Activated CD8-positive, alpha-beta memory T cell treated with anti-CD3 and anti-CD28 coated beads, Interleukin-2, amount 50 U/mL, for 48 hours (primary cell): ENCODE results near the gene IFITM10.
A peak's percentile ranks its signal among the peaks of the same experiment; 100 is the strongest.

Experiments
- DNase-seq: peaks from one replicate; pipeline ENCODE4 v3.0.0-alpha.2; 2020

The IFITM10 gene

DNA sequence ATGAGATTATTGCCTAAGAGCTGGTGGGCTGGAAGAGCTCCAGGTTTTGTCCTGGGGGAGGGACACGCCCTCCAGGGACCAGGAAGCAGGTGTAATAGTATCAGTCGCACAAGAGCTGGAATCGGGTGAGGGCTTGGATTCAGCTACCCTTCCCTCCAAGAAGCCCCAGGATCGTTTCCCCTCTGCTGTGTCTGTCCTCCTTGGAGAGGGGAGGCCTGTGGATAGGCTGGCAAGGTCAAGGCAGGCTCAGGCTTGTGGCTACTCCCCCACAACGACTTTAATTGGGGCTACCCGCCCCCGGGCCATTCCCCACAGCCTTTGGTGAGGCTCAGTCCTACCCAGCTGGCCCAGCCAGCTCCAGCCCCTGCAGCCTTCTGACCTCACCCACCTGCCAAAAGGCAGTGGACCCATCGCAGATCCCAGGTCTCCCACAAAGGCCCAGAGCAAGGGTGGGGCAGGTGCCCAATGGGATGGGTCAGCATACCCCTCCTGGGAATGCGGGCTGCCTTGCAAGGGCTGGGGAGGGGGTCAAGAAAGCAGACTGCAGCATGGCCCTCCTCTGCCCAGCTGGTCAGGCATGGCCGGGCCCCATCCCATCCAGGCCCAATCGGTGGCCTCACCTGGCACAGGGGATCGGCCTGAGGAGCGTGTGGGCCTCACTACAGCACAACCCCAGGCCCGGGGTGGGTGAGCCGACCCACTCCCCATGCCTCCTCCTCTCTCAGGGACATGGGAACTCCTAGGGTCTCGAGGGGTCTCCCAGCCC is 12.3 kb upstream of the IFITM10 start:
- DNase-seq = no peak

DNA sequence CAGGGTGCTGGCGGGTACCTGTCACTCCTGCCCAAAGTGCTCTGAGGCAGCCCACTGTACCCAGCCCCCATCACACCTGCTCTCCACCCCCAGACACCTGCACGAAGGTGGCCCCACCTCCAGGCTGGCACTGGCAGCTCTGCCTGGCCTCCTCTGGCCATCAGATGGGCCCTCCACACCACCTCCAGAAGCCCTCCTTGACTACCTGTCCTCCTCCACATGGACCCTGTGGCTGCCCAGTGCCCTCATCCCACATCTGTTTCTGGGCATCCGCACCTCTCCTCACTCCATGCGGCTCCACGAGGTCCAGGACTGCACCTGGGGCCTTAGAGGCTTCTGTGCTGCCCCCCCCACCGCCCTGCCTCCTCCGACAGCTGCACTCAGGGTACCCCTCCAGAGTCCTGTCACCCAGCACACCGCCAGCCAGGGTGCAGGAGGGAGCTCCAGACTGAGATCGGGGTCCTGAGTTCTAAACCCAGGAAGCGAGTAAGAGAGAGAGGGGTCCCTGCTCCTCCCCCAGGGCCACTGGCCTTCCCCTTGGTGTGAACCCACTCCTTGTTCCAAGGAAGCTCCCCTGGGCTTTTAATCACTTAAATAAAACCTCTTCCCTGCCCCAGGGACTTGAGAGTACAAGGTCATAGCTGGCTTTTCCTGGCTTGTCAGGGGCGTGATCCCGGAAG is 11.6 kb upstream of the IFITM10 start:
- no peak for DNase-seq

DNA sequence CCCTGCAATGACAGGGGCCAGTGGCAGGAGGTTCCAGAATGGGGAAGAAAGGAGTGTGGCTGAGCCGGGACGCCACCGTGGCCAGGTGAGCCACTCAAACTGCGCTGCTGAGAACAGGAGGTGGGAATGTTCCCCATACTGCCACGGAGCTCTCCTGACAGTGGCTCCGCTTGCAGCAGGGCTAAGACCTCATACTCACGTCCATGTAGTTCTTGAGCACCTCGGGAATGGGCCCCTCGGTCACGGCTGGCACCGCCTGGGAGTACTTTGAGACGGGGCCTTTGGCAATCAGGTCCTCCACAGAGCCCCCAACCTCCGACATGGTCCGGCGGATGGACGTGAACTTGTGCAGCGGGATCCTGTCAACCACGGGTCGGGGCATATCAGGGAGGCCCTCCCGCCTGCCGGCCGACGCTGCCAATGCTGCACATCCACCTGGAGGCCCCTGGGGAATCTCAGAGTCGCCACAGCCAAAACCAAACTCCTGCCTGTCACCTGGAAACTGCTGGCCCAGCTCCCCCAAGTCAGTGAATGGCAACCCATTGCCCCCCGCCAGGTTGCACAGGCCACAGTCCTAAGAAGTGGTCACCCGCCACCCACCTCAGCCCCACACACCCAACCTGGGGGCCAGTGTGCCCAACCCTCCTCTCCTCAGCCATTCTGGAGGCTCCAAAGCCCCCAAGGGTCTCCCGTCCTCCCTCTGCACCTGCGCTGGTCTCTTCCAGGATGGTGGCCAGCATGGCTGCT is 10.9 kb upstream of the IFITM10 start:
- DNase-seq = no peak

DNA sequence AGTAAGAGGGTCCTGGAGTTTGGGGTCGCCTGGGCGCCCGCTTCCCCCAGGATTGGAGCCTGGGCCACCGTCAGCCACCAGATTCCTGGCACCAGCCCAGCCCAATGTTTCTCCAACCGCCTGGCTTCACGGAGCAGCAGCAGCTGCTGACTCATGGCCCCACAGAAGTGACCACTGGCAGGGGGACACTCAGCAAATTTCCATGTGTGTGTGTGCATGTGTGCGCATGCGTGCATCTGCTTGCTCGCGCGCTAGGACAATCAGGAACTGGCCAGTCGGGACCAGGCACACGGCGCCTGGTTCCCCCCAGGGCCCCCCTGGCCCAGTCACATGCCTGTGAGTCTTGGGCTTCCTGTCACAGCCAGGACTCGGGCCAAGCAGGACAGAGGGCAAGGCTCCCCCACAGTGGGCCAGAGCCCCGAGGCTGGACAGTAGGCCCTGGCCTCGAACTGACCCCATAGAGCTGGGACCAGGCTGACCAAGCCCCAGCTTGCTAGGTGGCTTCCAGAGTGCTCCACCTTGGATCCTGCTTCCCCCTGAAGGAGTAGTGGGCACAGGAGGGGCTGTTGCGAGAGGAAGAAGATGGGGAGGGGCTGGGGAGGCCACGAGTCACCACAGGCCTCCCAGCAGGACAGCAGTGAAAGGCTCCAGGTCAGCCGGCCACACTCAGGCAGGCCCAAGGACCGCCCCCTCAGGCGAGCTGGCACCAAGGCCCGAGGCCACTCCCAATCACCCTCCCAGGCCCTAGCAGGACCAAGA is 10.1 kb upstream of the IFITM10 start:
- DNase-seq = no peak

DNA sequence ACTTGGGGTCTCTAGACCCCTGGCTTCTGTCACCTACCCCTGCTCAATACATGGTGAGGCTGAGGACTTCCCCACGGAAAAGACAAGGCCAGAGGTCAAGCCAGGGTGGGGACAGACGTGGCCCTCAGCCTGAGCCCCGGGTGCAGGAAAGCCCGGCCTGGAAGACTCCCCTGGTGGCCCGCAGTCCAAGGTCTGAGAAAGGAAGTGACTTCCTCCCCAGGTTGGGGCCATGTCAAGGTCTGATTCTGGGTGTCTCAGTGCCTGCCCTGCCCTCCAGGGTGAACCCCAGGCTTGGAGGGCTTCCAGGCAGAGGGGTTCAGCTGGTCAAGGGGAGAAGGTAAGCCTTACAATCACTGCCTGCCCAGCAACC is 9.4 kb upstream of the IFITM10 start:
- DNase-seq = no peak

DNA sequence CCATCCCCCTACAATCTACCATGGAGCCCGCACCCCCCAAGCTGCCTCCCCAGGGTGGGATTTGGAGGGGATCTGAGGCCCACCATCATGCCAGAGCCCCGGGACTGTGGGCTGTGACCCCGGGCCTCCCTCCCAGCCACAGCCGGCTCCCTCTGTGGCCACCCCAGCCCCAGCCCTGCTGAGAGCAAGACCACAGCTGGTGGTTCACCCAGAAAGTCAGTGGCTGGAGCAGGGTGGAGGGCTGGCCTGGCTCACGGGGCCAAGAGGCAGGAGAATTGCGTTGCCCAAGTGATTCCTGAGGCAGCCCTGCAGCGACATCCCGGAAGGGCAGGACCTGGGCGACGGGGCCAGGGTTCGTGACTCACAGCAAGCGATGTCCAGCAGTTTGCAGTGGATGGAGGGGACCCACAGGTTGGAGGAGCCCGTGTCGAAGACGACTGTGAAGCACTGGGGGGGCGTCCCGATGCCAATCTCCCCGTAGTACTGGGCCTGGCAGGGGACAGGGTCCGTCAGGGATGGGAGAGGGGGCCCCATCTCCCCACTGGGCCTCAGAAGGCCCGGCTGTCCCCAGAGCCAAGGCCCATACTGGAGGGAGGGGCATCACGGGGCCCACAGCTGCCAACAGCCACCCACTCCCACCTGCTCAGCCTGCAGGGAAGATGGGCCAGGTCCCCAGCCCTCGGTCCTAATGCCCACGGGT is 8.9 kb upstream of the IFITM10 start:
- no peak for DNase-seq

DNA sequence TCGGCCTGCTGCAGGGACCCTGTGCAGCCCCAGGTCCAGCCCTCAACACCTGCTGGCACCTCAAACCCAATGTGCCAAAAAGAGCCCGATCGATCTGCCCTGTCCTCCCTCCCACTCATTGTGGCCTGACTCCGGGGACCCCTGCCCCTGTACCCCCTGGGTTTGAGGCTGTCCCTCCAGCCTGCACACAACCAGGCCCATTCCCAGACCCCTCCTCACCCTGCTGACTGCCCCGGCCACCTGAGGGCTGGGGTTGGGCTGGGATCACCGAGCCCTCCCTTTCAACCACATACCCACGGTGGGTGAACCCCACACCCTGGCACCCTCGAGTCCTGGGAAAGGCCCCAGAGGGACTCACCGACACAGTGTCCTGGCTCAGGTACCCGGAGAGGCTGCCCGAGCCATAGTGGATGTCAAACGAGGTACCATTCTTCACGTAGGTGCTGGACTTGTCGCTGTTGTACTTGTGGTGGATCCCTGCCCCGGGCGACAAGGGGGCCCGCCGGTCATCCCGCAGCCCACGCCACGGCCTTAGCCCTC is 8.3 kb upstream of the IFITM10 start:
- DNase-seq = no peak

DNA sequence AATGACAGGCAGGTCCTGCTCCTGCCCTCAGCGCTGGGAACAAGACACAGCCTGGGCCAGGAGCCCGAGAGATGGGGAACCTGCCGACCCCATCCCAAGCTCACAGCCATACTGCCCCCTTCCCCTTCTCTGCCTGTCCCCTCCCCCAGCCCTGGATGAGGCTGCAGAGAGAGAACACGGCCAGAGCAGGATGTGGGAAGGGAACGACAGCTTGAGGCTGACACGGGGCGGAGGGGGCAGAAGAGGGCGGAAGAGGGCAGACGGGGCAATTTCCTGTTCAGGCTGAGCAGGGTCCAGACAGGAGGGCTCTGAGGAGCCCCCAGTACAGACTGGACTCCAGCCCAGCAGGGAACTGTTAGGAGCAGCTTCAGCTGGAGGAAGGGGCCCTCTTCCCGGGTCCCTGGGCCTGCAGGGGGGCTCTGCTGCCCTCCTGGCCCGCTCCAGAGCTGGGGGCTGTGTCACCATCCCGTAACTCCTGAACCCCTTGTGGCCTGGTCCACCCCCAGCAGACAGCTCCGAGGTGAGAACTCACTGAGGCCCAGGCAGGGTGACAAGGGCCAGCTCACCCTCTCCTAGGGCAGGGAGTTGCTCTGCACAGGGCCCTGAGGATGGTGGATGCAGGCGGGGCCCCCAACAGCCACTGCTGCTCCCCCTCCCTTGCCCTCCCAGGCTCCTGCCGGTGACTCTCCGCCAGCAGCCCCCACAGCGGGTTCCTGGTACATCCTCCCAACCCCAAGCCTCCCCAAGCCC is 7.6 kb upstream of the IFITM10 start:
- DNase-seq = peak; percentile 75

DNA sequence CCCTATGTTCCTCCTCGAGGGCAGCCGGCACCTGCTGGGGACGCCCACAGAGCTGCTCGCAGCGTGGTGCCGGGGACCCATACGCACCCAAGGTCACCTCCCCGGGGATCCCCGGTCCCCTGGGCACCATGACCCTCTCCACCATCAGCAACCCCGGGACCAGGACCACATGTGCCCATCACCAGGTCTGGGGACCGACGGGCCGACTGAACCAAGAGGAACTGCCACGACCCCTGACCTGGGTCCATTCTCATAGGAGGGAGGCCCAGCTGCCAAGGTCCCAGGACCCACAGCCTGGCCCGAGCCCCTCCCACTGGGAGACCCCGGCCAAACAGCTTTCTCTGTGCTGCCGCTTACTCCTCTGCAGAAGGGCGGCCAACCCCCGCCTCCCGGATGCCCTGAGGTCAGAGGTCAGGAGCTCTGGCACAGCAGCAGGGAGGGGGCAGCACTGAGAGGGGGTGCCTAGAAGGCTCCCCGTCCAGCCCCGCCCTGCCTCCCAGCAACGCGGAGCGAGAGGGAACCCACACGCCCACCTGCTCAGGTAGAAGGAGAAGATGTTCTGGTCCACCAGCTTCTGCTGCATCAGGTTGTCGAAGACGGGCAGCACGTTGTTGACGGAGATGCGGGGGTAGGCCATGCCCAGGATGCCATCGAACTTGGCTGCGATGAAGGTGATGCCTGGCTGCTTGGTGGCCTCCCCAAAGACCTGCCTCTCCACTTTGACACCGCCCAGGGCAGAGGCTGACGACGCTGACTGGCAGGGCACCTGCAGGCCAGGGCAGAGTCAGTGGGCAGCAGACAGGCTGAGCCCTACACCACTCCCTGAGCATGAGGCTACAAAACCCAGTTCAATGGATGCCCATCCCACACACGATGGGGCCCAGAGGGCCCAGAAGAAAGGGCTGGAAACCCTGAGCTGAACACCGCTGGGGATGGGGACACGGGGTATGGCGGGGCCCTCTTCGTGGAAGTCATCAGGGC is 6.7 kb upstream of the IFITM10 start:
- no peak for DNase-seq

DNA sequence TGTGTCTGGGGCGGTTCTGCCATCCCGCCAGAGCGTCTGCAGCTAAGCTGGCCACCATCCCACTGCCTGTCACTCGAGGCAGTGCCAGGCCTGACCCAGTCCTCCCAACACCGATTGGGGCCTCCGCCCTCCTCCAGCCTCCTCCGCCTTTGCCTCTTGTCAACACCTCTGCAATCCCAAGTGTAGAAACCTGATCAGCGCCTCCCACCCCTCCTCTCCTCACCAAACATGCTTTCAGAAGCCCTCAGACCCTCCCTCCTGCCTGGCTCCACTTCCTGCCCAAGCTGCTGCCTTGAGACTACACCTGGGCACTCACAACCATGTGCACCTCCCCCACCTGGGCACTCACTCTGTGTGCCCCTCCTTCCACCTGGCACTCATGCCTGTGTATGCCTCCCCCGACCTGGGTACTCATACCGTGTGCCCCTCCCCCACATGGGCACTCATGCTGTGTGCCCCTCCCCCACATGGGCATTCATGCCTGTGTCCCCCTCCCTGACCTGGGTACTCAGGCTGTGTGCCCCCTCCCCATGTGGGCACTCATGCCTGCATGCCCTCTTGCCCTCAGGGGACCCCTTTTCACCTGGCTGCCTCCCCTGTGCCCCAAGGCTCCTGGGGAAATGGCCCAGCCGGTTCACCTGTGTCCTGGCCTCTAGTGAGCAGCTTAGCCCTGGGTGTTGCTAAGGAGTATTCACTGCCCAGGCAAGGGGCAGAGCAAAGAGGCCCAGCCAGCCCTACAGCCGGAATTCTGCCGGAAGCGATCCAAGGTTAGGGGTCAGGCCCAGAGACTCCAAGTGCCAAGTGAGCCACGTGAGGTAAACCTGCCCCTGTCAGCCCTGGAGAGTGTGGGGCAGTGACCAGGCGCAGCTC is 5.5 kb upstream of the IFITM10 start:
- DNase-seq = no peak

DNA sequence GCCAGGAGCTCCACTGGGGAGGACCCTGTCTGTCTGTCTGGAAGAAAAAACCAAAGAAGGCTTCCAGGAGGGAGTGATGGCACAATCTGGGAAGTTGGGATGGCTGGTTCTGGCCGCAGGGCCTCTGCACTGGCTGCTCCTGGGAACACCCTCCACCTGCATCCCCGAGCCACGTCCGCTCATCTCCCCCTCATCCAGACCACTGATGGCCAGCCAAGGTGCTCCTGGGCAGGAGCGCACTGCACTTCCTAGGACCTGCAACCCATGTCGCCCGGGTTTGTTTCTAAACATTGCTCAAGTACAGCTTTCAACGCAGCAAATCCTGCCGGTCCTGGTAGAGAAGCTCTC is 4.9 kb upstream of the IFITM10 start:
- no peak for DNase-seq

DNA sequence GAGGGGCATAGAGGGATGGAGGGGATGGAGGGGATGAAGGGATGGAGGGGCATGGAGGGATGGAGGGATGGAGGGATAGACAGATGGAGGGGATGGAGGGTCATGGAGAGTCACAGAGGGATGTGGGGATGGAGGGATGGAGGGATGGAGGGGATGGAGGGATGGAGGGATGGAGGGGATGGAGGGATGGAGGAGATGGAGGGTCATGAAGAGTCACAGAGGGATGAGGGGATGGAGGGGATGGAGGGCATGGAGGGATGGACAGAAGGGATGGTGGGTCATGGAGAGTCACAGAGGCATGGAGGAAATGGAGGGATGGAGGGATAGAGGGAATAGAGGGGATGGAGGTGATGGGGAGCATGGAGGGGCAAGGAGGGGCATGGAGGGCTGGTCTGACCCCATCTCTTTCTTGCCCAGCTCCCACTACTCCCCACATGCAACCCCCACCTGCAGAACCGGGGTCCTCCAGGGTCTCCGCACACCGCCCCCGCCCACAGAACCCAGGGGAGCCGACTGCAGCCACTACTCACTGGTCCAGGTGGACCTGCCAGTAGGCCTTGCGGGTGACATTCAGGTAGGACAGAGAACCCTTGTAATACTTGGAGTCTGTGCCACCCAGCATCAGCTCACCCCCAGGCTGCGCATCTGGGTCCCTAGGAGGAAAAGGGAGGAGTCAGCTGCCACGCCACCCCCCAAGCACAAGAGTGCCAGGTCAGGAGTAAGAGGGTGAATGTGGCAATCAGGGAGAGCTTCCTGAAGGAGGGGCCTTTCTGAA is 4.2 kb upstream of the IFITM10 start:
- no peak for DNase-seq

DNA sequence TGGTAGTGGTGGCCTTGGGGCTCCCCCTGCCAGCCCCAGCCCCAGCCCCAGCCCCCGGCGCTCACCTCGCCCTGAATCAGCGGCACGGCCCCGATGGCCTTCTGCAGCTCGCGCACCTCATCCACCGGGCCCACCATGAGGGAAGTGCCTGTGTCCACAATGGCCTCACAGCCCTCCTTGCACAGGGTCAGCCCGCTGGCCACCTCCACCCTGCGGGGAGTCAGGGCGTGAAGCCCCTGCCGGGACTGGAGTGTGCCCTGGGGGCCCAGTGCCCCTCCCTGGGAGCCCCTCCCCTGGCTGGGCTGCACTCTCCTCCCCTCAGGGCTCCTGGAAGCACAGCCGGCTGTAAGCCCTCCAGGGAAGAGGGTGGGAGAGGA is 3.5 kb upstream of the IFITM10 start:
- no peak for DNase-seq

DNA sequence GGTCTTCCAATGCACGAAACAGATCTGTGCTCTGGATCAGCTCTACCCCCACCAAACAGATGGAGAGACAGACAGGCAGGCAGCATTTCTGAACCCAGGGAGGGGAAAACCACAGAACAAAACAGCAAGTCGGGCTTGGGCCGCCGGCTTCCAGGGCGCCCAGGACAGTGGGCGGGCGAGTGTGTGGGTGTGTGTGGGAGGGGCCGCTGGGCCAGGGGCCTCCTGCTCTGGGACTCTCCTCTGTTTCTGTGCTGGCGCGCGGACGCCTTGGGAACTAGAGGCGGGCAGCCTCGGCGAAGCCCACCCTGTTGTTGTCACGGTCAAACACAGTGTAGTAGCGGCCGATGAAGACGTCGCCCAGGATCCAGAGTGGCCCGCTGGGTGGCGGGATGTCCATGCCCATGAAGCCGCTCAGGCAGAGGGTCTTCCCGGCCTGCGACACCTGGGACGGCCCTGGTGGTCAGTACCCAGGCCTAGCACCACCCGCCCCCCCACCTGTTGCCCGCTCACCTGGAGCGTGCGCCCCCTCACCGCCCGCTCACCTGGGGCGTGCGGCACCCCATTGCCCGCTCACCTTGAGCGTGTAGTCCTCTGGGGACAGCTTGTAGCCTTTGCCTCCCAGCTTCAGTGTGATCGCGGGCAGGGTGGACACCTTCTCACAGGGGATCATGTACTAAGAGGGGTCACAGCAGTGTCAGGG is 3.0 kb upstream of the IFITM10 start:
- no peak for DNase-seq

DNA sequence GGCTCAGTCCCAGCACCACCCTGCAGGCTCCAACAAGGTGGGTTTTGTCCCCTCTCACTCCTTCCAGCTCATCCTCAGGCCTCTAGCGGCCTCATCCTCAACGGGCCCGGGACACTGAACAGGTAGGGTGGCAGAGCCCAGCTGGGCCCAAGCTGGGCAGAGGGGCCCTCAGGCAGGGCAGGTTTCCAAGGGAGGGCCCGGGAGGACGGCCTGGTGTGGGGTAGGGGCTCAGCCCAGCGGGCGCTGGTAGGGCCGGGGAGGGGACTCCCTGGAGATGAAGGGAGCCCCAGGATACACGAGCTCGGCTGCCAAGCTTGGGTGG is 2.5 kb upstream of the IFITM10 start:
- DNase-seq = no peak

DNA sequence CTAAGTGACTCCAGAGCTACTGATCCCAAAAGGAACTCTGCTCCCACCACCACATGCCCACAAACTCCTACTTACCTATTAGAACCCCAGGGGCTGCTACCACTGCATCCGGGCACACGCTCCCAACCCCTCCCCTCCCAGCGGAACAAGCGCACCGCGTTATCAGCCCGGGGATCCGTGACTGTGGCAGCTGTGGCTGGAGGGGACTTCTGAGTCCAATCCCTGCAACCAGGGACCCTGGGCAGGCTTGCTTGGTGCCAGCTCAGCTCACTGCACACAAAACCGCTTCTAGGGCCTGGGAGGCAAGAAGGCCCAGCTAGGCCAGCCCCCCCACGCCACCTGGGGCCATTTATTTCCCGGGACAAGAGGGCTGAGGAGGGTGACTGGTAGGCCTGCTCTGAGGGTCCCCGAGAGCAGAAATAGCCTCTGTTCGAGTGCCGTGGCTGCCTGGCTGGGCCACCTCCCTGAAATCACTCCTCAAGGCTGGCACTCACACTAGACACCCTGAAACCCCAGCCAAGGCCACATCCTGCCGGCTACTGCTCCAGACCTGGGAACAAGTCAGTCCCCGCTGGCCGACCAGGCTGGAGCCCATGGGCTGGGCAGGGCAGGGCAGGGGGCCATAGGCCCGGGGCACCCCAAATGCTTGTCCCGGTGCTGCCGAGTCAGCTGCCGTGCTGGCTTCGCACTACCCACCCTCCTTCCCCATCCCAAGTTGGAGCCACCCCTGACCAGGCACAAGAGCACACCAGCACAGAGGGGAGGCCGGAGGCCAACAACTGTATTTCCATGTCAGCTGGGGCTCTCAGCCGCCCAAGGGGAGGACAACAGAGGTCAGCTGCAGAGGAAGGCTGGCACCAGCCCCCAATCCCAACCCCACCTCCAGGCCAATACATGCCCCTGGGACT is 1.9 kb upstream of the IFITM10 start:
- DNase-seq = no peak

DNA sequence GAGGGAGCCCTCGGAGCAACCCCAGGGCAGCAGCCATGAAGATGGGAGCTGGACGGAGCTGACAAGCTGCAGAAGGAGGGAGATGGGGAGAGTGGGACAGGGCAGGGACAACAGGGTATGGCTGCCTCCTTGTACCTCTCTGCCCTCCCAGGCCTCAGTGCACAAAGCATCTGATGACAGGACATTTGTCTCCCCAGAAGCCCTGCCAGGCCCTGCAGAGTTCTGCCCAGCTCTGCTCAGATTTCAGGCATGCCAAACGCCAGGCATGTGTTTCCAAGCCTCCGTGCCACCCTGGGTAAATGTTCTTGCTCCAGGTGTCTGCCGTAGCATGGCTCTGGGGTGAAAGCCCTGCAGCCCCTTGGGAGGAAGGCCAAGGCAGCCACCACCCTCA is 1.1 kb upstream of the IFITM10 start:
- DNase-seq = no peak
